DMS153 treated with DMSO at 0.1 percent for 48 hours (cell line): ENCODE results near the gene CIBAR2.

Experiments used
- DNase-seq: peaks from one replicate; lab custom pipeline; 2025; ENCODE audit not compliant: unreplicated experiment; lab: John Stamatoyannopoulos, UW

Gene CIBAR2

GRCh38 chr16:85144026-85144915 is 32.0 kb upstream of the CIBAR2 start:
- DNase-seq: no peak

- no peak for DNase-seq
These were observed 30.5 kb upstream of the CIBAR2 start for GRCh38 chr16:85142771-85143211.

GRCh38 chr16:85142129-85142513 is 29.8 kb upstream of the CIBAR2 start:
- DNase-seq: no peak

- DNase-seq: no peak
These were observed 29.3 kb upstream of the CIBAR2 start for GRCh38 chr16:85141491-85142128.

GRCh38 chr16:85140455-85141012 is 28.3 kb upstream of the CIBAR2 start:
- no peak for DNase-seq

GRCh38 chr16:85139881-85140339 is 27.6 kb upstream of the CIBAR2 start:
- no peak for DNase-seq

- peak; percentile 55 for DNase-seq
These were observed 26.8 kb upstream of the CIBAR2 start for GRCh38 chr16:85138825-85139627.

GRCh38 chr16:85138073-85138824 is 26.0 kb upstream of the CIBAR2 start:
- no peak for DNase-seq

- DNase-seq: no peak
These were observed 25.2 kb upstream of the CIBAR2 start for GRCh38 chr16:85137323-85138072.

- DNase-seq: no peak
These were observed 24.5 kb upstream of the CIBAR2 start for GRCh38 chr16:85136702-85137322.

- DNase-seq: no peak
These were observed 24.0 kb upstream of the CIBAR2 start for GRCh38 chr16:85136213-85136701.

GRCh38 chr16:85134789-85135142 is 22.5 kb upstream of the CIBAR2 start:
- no peak for DNase-seq

- DNase-seq: no peak
These were observed 22.0 kb upstream of the CIBAR2 start for GRCh38 chr16:85134076-85134788.

GRCh38 chr16:85133290-85133599 is 21.0 kb upstream of the CIBAR2 start:
- no peak for DNase-seq

- no peak for DNase-seq
These were observed 20.4 kb upstream of the CIBAR2 start for GRCh38 chr16:85132456-85133289.

GRCh38 chr16:85130705-85131028 is 18.4 kb upstream of the CIBAR2 start:
- DNase-seq: no peak

GRCh38 chr16:85129876-85130704 is 17.8 kb upstream of the CIBAR2 start:
- no peak for DNase-seq
